CD4-positive, alpha-beta T cell (primary cell): Measurements from ENCODE around the gene PTPRE. TPM values are rescaled to one million over a fixed set of nuclear protein-coding genes. Genes with fewer than 3 reads are reported as not detected.

ENCODE experiments used
- ATAC-seq: fragments of 200-7000 bp; cut with Tn5 transposase; one replicate; pipeline ENCODE4 v1.10.0; 2022; ENCODE audit warnings: mild to moderate bottlenecking; ENCODE audit not compliant: poor library complexity
- CTCF ChIA-PET: fragments of 350-600 bp; sonication (Branson Sonifier 250); formaldehyde crosslinking; loops from one replicate; lab custom pipeline; 2021; ENCODE audit warnings: antibody characterized with exemption, inconsistent platforms; lab: Charles Lee
- POLR2A ChIA-PET: fragments of 350-600 bp; sonication (Branson Sonifier 250); formaldehyde crosslinking; loops from one replicate; lab custom pipeline; 2021; ENCODE audit warnings: antibody characterized with exemption, inconsistent platforms; lab: Charles Lee
- DNase-seq, 14 experiments: peaks; one replicate each; pipeline ENCODE4 v3.0.0-alpha.2; 2013 to 2020; ENCODE audit warnings: mixed read lengths in 2 of 14
- H3K27ac ChIP-seq, 2 donors: one replicate each; pipeline versions ENCODE4 v1.5.1 to v1.7.0; 2013; ENCODE audit warnings: low read length in 2 of 2, low read depth in 1 of 2, mild to moderate bottlenecking in 1 of 2
- H3K27me3 ChIP-seq, 2 experiments: 1 replicate in 1 of 2; 2 replicates in 1 of 2; pipeline versions ENCODE4 v1.6.1 to v1.7.0; 2013; ENCODE audit warnings: low read length in 2 of 2, control low read depth in 1 of 2, mild to moderate bottlenecking in 1 of 2, moderate library complexity in 1 of 2; ENCODE audit not compliant: insufficient read depth in 2 of 2, control insufficient read depth in 1 of 2
- H3K36me3 ChIP-seq: one replicate; pipeline ENCODE4 v1.6.1; 2013; ENCODE audit warnings: low read length, control low read depth; ENCODE audit not compliant: insufficient read depth
- H3K4me1 ChIP-seq: one replicate; pipeline ENCODE4 v1.6.1; 2013; ENCODE audit warnings: low read length, control low read depth; ENCODE audit not compliant: insufficient read depth
- H3K4me3 ChIP-seq: one replicate; pipeline ENCODE4 v1.5.1; 2013; ENCODE audit warnings: mild to moderate bottlenecking, low read length, moderate library complexity
- H3K9me3 ChIP-seq, 2 experiments: 1 replicate in 1 of 2; 2 replicates in 1 of 2; pipeline versions ENCODE4 v1.6.1 to v1.7.0; 2013; ENCODE audit warnings: low read length in 2 of 2, mild to moderate bottlenecking in 2 of 2, control low read depth in 1 of 2, moderate library complexity in 1 of 2; ENCODE audit not compliant: control insufficient read depth in 1 of 2, insufficient read depth in 1 of 2
- H3K27ac Mint-ChIP-seq: one replicate; pipeline ENCODE4 v1.8.0; 2020; ENCODE audit warnings: mixed read lengths
- H3K27me3 Mint-ChIP-seq: one replicate; pipeline ENCODE4 v1.8.0; 2021; ENCODE audit warnings: mixed read lengths
- H3K36me3 Mint-ChIP-seq: one replicate; pipeline ENCODE4 v1.8.0; 2021; ENCODE audit warnings: low read depth, mixed read lengths
- H3K4me1 Mint-ChIP-seq: one replicate; pipeline ENCODE4 v1.8.0; 2021; ENCODE audit warnings: low read depth, mixed read lengths
- H3K4me3 Mint-ChIP-seq: one replicate; pipeline ENCODE4 v1.8.0; 2020; ENCODE audit warnings: mild to moderate bottlenecking, mixed read lengths
- H3K9me3 Mint-ChIP-seq: one replicate; pipeline ENCODE4 v1.8.0; 2020; ENCODE audit warnings: mixed read lengths
- CTCF ChIP-seq: fragments of 200-600 bp; IDR thresholded peaks from one replicate; pipeline ENCODE4 v1.8.0; 2022; ENCODE audit warnings: antibody characterized with exemption, mild to moderate bottlenecking
- intact Hi-C, 2 experiments: fragments of 100-400 bp; cut with DNase I in 1 of 2; cut with micrococcal nuclease in 1 of 2; formaldehyde crosslinking; loops; one replicate each; pipeline versions ENCODE4 v1.15.1 to v1.9.0; 2023 to 2025; cut with DNase I, micrococcal nuclease
- total RNA-seq, 174 experiments: library from RNA in 2 of 174; stranded (reverse) in 2 of 174; gene quantifications; one replicate each; pipeline ENCODE4 v1.2.3 and lab custom pipeline; 2021 to 2026

The PTPRE gene
- total RNA-seq, 2 experiments from 2014 or later: 47.6 to 55.1 TPM

DNA sequence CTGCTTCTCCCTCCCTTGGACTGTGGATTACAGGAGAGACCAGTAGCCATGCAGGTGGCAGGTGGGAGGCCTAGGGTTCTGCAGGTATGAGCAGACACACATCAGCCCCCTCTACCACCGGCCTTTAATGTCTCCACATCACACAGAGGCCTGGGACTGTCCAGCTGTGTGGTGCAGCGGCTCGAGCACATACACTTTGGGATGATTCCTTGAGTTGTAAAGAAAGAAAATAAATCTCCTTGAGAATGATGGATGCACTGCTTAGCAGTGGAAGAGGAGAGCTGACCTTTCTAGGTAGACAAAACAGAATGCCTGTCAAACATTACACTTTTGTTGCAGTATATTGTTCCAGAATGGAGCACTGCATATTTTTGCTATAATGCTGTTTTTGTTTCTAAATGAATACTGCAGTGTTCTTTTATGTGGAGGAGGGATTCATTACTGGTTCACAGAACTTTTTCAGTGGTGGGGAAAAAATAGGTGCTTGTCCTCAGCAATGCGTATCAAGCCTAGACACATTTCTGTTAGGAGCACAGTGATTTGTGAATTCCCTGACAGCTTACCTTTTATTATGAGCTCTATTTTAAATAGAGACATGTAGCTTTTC is 66.0 kb downstream of the PTPRE start:
- TF ChIP-seq CTCF: no peak
- no peaks in the 10 kb centered on the region for H3K9me3 Mint-ChIP-seq
- Histone ChIP-seq H3K9me3 (no peaks in the 10 kb centered on the region), H3K27ac (no peak overlapping the region), H3K4me3 (no peak overlapping the region), H3K36me3 (no peaks in the 10 kb centered on the region), H3K27me3 (no peaks in the 10 kb centered on the region), H3K4me1 (peaks cover 6% of the 10 kb centered on the region)
- intact Hi-C loops: no loop called here
- no peak overlapping the region for H3K4me3 Mint-ChIP-seq
- no peaks in the 10 kb centered on the region for H3K4me1 Mint-ChIP-seq
- ATAC-seq (no peak), DNase-seq (no peak)
- no peaks in the 10 kb centered on the region for H3K36me3 Mint-ChIP-seq
- ChIA-PET POLR2A (no interaction called here), CTCF (no interaction called here)
- H3K27ac Mint-ChIP-seq: no peak overlapping the region
- peaks cover 30% of the 10 kb centered on the region for H3K27me3 Mint-ChIP-seq

GRCh38 chr10:127973791-127974311 is 66.9 kb downstream of the PTPRE start:
- intact Hi-C loops: no loop called here
- CTCF ChIA-PET: no interaction called here

GRCh38 chr10:127974911-127975310 is 68.0 kb downstream of the PTPRE start:
- ChIA-PET POLR2A (no interaction called here), CTCF (no interaction called here)
- H3K27me3 Mint-ChIP-seq: peaks cover 30% of the 10 kb centered on the region
- H3K9me3 Mint-ChIP-seq: peaks cover 2% of the 10 kb centered on the region
- intact Hi-C loops: no loop called here
- H3K4me3 ChIP-seq: no peak overlapping the region
- H3K4me3 Mint-ChIP-seq: no peak overlapping the region
- TF ChIP-seq CTCF: no peak
- H3K36me3 ChIP-seq: no peaks in the 10 kb centered on the region
- no peaks in the 10 kb centered on the region for H3K27me3 ChIP-seq
- no peak overlapping the region for H3K27ac Mint-ChIP-seq
- no peak overlapping the region for H3K27ac ChIP-seq
- no peak for DNase-seq
- no peaks in the 10 kb centered on the region for H3K4me1 Mint-ChIP-seq
- no peak for ATAC-seq
- no peaks in the 10 kb centered on the region for H3K36me3 Mint-ChIP-seq
- peaks cover 9% of the 10 kb centered on the region for H3K4me1 ChIP-seq
- peaks cover 0 to 5% of the 10 kb centered on the region in 2 experiments for H3K9me3 ChIP-seq

More at GRCh38 chr10:127973791-127974311, 66.9 kb downstream of the PTPRE start:
- Mint-ChIP-seq H3K4me3 (no peak overlapping the region), H3K27ac (no peak overlapping the region), H3K9me3 (no peaks in the 10 kb centered on the region), H3K4me1 (no peaks in the 10 kb centered on the region), H3K27me3 (peaks cover 30% of the 10 kb centered on the region), H3K36me3 (no peaks in the 10 kb centered on the region)
- Histone ChIP-seq H3K9me3 (no peaks in the 10 kb centered on the region), H3K36me3 (no peaks in the 10 kb centered on the region), H3K27me3 (no peaks in the 10 kb centered on the region), H3K27ac (no peak overlapping the region), H3K4me3 (no peak overlapping the region), H3K4me1 (peaks cover 9% of the 10 kb centered on the region)
- peak in 1 of 14 experiments; percentile 13 for DNase-seq
- POLR2A ChIA-PET: interaction anchor here (0.6 kb wide), 1 partner anchor 304 kb away, joined by 3 read pairs; no protein-coding TSS in a partner anchor
- TF ChIP-seq CTCF: no peak
- ATAC-seq: no peak
